Activated CD4-positive, alpha-beta T cell treated with anti-CD3 and anti-CD28 coated beads for 4 hours (primary cell): ENCODE results near the gene SLAMF1.
A peak's percentile ranks its signal among the peaks of the same experiment; 100 is the strongest.
"Not testable (repeated sequence)": the region's sequence is repeated elsewhere in the genome, so short reads cannot be mapped to it uniquely, and the experiment has no call there.

Experiments
- DNase-seq, 2 donors: peaks; one replicate each; pipeline ENCODE4 v3.0.0-alpha.2; 2020

The SLAMF1 gene, protein sequence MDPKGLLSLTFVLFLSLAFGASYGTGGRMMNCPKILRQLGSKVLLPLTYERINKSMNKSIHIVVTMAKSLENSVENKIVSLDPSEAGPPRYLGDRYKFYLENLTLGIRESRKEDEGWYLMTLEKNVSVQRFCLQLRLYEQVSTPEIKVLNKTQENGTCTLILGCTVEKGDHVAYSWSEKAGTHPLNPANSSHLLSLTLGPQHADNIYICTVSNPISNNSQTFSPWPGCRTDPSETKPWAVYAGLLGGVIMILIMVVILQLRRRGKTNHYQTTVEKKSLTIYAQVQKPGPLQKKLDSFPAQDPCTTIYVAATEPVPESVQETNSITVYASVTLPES

DNA sequence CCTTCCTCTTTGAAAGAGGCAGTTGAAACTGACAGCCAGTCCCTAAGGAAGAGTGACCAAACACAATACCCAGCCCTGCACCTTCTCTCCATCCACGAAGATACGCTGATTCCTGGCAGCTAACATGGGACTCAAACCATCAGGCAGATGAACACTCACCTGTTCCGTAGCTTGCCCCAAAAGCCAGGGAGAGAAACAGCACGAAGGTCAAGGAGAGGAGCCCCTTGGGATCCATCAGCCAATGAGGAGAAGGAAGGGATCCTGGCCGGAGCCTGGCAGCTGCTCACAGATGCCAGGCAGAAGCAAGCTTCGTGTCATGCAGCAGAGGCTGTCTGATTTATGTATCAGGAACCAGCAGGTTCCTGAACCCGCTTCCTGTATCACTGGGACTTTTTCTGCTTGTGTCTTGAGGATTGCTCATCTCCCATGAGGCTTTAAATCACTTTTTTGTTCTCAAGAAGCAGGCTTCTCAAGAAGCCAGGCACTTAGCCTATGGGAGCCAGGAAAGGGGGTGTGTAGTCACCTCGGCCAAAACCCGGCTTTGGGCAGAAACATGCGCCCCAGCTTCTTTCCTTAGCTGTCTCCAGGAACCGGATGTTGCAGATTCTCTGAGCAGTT, at the start of gene SLAMF1:
Gene SLAMF1, minus strand, starts transcription at position 334 of the 618 bp plus-strand sequence. Its CDS starts 99 bp downstream, at position 235.
- DNase-seq: peak; percentile 38 to 42

DNA sequence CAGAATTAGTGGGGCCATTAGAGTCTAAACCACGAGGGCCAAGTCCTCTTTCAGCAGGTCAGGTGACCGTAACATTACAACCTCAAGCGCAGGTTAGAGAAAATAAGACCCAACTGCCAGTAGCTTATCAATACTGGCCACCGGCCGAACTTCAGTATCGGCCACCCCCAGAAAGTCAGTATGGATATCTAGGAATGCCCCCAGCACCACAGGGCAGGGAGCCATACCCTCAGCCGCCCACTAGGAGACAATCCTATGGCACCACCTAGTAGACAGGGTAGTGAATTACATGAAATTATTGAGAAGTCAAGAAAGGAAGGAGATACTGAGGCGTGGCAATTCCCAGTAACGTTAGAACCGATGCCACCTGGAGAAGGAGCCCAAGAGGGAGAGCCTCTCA, 45.5 kb upstream of the SLAMF1 start:
- not testable (repeated sequence) for DNase-seq

DNA sequence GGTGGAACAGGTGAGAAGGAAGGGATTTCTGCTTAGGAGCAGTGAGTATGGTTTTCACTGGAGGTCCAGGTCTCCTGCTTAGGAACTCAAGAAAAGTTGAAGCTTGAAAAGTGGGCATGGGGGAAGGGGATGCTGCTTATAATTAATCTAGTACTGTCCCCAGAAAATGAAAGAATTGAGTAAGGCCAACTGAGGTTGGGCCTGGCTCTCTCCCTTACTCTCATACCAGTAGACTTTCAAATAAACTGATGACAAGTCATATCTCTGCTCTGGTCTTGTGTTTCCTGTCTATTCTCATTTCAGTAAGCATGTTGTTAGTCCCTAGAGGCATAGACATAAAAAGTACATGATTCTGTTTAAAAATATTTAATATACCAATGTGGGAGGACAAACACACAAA, 38.4 kb upstream of the SLAMF1 start:
- DNase-seq: no peak

DNA sequence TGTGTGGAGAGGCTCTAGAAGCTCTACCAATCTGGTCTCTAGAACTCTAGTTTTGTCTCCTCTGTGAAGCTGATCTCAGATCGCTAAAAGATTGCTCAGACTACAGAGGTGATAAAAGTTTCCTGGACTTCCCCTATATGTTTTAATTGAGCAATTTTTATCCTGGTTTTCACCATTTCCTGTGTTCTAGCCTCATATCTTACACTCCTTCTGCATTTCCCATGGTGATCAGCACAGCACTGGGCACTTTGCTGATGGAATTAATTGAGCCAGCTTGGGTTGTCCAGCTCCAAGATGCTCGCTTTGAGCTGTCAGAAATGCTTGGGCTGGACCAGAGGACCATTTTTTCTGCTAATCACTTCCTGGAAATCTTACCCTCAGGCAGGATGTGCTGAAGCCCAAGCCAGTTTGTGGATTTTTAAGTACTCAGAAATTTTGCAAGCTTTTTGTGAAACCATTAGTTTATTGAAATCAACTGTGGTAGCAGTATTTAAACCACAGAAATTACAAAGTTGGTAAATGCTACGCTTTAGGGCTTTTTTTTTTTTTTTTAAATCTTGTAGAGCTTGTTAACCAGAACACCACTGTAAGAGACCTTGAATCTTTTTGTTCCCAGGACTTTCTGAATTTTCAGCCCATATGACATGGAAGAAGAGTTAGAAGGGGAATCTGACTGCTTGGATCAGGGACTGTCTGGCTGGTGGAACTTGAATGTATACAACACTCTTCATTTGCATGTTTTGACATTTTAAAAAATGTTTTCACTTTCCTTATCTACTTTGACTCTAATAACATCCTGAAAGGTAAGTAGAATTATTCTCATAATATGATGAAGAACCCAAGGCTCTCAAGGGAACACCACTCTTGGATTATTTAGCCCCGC, 36.4 kb upstream of the SLAMF1 start:
- DNase-seq: no peak

DNA sequence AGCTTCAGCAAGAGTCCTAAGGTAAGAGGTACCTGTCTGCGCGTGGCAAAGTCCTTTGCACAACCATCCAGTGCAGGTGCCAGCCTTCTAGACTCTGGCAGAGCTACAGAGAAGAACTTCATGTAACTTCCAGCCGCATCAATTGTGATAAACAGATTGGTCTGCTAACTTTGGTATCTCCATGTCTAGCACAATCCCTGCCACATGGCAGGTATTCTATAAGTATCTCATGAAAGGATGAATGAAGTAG, 35.0 kb upstream of the SLAMF1 start:
- no peak for DNase-seq

DNA sequence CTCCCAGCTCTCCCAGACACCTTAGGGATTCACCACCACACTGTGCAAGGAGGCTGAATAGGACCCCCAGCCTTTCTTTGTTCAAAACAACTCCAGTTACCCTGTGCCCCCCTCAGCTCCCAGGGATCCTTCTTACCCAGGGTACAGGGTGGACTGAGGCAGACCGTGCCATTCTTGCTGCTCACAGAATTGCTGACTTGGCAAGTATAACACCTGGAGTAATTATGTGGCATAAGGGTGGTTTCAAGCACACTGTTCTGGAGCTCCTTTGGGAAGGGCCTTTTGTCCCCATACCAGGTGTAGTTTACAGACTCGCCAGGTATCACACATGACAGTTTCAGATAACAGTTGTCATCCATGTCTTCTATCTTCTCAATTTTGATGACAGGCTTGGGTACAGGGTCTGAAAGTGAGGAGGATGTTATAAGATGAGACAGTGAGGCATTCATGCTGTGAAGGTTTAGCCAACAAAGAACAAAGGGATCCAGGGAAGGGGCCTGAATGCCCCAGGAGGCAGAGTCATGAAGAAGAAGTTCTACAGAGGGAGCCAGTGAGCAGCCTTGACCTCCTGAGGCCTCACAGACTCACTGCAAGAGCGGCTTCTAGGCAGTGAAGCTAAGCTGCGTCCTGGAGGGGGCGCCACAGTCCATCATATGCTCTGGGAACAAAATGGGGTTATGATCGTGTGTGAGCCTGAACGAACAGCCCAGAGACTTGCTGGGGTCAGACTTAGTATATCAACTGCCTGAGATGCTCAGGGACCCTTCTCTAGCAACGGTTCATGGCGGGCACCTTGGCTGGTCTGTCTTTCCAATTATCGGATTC, 34.4 kb upstream of the SLAMF1 start:
- peak; percentile 85 to 90 for DNase-seq

DNA sequence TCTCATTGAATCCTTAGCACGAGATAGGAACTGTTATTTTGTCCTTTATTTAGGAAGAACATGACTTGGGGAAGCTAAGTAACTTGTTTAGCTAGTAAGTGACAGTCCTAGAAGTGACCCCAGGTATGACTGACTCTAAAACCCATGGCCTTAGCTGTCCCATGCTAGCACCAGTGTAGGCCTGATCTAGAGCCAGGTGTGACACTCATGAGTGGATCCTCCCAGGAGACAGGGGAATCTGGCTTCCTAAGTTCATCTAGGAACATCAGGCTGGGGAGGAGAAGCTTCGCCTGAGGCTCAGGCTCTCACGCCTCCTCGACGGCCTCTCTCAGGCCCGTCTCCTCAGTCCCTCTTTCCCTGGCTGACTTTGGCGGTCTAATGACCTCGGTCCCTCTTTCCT, 33.6 kb upstream of the SLAMF1 start:
- no peak for DNase-seq

DNA sequence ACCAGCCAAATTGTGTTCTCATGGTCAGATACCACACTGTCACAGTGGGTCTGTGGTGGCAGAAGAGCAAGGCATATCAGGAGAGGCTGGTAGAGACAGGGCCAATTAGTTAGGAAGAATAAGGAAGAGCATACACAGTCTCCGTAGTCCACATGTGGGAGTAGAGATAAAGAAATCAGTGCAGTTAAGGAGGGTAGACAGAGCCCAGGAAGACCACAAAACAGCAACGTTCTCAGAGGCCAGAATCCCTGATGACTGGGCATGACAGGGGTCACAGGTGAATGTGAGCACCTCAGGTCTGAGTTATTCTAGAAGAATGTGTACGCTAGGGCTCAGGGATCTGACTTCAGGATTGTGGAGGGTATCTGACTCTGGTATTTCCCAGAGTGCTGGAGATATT, 33.0 kb upstream of the SLAMF1 start:
- DNase-seq: no peak

DNA sequence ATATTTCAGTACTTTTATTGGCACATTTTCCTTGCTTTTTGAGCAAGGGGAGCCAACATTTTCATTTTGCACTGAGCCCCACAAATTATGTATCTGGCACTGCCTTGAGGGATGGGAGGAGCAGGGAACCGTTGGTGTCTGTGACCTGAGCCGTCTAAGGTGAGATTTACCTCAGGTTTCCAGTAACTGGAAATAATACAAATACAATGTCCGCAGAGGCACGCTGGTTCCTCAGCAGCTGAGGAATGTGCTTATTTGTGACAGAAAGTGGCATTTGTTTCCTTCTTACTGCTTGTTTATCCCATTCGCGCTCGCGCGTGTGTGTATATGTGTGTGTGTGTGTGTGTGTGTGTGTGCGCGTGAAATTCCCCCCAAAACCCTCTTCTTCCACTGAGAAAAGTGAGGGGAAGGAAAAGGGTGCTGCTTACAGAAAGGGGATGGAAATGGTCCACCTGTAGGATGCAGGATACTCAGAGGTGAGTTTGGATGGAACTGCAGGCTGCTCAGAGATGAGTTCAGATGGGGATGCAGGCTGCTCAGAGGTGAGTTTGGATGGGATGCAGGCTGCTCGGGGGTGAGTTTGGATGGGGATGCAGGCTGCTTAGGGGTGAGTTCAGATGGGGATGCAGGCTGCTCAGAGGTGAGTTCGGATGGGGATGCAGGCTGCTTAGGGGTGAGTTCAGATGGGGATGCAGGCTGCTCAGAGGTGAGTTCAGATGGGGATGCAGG, 30.2 kb upstream of the SLAMF1 start:
- DNase-seq: no peak

DNA sequence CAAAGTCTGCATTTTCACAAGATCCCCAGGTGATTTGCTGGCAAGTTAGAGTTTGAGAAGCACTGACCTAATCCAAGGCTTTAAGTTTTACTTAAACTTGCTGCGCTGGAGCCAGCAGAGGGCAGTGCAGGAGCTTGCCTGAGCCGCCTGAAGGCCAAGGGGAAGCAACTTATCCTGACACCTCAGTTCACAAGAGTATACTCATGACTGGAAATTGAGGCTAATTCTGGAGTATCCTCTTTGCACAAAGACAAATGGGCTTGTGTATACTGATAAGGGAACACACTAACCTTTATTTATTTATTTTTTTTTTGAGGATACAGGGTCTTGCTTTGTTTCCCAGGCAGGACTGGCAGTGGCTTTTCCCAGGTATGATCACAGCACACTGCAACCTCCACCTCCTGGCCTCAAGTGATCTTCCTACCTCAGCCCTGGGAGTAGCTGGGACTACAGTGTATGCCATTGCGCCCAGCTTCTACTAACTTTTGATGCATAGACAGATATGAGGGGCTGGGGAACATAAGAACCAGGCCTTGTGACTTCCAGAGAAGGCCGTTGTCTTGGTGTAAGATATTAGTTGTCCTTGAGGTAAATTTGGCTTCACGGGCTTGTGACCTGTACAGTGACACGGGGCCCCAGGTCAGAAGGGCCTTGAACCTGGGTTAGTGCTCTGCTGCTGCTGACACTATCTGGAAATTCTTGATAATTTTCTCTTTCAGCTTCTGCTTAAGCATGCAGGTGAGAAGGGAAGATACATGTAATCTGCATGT, 29.0 kb upstream of the SLAMF1 start:
- peak; percentile 76 to 77 for DNase-seq

DNA sequence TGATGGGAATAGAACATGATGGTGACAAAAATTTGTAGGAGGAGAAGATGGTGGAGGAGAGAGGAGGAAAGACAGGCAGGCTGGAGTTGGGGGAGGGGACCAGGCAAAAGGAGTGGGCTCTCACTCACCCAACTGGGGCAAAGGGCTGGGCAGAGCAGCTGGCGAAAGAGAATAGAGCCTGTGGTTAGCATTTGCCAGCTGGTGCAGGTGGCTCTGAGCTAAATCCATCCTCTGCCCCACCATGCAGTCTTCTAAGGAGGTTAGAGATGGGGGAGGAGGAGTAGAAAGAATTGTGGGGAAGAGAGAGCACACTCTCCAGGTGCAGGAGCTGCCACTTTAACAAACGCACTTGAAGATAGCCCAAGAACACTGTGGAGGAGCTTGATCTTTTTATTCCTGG, 27.6 kb upstream of the SLAMF1 start:
- DNase-seq: no peak

DNA sequence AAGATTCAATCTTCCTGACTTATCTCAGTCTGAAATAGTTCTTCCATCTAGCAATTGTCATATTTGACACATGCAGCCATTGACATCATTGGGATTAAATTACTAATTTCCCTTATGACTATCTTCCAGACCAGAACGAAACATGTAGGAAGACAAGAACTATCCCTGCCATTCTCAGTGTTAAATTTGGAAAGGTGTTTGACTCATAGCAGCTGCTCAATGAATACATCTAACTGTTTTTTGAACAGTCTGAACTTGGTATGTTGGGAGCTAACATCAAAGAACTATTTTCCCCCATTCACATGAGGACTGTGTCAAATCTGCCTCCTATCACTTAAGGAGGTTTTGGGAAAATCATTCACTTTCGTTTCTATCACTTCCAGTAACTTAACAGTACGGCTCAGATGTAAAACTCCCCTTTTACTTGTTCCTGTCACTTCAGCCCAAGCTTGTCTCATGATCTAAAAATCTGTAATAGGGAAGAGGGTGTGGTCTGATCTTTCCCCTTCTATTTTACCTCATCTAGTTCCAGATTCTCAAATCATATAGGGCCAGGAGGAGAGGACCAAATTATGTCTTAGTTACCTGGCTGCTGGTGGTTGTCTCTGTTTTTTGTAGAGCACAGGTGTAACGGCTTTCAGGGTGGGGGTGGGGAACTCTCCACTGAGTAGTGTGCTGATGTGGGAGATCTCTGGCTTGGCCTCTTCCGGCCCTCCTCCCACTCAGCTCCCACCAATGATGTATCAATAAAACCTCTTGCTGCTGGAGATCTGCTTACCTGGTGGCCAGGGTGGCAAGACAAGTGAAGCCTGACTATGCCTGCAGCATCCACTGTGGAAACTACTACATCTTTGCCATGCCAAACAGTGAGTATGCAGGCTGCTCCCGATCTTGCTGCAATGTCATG, 26.2 kb upstream of the SLAMF1 start:
- DNase-seq: peak; percentile 26 to 33

DNA sequence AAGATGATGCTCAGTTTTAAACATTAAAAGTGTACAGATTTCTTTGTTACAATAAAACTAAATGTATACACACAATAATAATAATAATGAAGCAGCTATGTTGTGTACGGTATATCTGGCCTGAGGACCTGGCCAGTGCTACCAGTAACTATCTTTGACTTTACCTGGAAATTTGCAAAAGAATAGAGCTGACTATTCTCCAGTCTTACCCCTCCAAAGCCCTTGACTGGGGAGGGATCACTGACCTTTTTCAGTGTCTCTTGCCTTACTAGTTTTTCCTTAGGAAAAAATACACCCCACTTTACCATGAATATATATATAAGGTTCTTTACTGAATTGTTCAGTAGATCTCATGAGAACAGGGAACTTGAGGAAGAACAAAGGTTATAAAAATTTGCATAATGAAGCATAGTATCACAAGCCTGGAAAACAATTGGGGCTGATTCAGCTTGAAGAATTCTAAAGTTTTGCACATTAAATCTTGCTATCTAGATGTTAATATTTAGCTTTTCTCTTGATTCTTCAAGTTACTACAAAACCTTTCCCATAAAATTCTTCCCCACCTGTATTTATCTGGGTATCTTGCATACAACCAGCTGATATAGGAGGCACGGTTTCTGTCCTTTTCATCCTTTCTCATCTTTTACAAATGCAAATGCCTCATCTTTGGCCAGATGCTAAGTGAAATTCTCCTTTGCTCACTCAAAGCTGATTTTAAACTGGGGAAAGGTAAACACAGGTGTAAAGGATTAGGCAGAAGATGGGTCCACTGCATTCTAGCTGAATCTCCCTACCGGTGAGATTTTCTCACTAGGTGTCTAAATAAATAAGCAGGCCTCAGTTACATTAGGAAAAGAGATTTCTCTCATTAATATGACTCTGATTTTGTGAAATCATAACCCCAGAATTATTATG, 25.0 kb upstream of the SLAMF1 start:
- DNase-seq: no peak

DNA sequence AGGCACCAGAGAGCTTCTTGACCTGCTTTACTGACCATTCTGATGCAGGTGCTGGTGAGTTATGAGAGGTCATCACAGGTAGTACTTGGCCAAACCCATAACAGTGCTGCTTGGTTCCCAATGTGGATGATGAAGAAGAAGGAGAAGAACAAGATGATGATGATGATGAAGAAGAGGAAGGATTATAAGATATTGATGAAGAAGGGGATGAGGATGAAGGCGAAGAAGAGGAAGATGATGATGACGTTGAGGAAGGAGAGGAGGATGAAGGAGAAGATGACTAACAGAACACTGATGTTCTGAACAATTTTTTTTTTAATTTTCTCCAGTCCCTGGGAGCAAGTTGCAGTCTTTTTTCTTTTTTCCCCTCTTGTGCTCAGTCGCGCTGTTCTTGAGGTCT, 23.9 kb upstream of the SLAMF1 start:
- DNase-seq: no peak

DNA sequence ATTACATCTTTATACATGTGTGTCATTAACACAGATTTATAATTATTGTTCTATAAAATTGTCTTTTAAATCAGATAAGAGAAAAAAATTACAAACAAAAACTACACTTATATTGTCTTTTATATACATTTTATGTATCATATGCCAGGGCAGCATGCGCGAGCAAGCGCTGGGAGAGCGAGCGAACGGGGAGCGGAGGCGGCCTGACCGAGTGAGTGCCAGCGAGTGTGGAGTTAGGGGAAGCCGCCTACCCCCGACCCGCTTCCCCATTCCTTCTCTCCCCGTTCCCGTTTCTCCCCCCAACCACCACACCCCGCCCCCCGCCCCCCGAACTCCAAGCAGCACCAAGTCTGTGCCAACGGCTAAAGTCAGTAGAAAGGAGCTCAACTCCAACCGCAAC, 23.0 kb upstream of the SLAMF1 start:
- no peak for DNase-seq

DNA sequence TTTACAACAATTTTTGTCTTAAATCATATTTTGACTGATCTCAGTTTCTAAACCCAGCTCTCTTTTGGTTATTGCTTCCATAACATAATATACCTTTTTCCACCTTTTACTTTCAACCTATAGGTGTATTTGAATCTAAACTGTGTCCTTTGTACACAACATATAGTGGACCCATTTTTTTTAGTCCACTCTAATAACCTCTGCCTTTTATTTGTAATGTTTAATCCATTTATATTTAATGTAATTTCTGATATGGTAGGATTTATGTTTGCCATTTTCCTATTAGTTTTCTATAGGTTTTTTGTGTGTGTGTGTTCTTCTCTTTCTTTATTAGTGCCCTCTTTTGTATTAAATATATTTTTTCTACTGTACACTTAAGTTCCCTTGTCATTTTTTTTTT, 22.4 kb upstream of the SLAMF1 start:
- DNase-seq: no peak

DNA sequence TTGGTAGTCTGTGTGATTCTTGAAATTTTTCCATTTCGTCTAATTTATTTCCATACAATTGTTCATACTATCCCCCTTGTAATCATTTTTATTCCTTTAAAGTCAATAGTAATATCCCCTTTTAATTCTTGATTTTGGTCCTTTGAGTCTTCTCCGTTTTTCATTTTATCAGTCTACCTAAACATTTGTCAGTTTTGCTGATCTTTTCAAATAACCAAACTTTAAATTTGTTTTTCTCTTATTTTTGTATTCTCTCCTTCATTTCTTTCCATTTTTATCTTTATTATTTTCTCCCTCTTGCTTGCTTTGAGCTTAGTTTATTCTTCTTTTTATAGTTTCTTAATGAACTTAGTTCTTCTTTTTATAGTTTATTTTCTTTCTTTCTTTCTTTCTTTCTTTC, 21.1 kb upstream of the SLAMF1 start:
- no peak for DNase-seq

DNA sequence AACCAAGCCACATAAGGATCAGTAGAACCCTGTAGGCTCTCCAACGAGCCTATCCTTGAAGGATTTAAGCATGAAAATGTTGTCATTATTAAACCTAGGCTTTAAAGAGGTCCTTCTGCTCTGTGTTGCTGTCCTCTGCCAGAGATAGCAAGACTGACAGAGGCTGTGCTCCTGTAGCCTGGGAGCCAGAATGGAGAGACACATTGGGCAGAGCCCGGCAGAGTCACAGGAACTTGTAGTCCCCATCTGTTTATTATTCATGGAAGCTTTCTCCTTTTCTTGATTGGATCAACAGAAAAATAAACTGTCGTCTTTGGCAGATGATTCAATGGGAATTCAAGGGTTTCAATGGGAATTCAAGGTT, 19.2 kb upstream of the SLAMF1 start:
- DNase-seq: no peak

DNA sequence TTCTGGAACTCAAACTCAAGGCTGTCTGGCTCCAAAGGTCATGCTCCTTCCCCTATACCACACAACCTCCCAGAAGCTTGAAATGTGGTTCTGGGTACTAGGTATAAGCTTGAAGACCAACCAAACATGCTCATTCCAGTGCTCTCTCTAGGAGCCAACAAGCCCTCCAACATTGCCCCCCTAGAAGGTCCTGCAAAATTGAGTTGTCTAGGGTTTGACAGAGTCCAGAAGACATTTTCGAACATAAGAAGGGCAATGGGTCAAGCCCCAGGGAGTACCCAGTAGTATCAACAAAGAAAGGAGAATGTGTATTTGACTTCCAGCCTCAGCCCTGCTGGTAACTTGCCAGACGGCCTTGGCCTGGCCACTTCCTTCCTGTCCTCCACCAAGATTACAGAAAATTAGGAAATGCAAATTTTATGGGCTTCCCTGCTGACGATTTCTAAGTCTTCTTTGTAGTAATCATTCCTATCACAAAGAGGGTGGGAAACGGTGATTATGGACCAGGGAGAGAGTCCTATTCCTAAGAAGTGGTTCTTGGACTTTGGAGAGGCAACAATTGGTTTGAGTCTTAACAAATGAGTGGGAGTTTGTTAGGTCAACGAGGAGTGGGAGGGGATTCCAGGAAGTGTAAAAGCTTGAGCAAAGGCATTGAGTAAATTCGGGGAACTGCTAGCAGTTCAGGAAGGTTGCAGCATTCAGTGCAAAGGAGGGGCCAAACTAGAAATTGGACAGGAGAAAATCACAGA, 18.7 kb upstream of the SLAMF1 start:
- no peak for DNase-seq
